Measurements from ENCODE around the gene SIMC1.
"Not testable (repeated sequence)": the region's sequence is repeated elsewhere in the genome, so short reads cannot be mapped to it uniquely, and the experiment has no call there.

The SIMC1 gene

GRCh38 chr5:176253370-176254065 is 15.3 kb downstream of the SIMC1 start:
- H3K4me1 ChIP-seq (ENCODE audit: insufficient read depth, low read length); H3K9ac ChIP-seq (ENCODE audit: low read length); H3K27me3 ChIP-seq (ENCODE audit: control insufficient read depth in 1 of 2, insufficient read depth in 2 of 2, low read length in 2 of 2); H3K27ac ChIP-seq (ENCODE audit: low read depth, low read length); H3K9me3 ChIP-seq (ENCODE audit: low read length); H3K36me3 ChIP-seq (ENCODE audit: insufficient read depth, low read length); H3K4me3 ChIP-seq (ENCODE audit: low read depth in 1 of 2, low read length in 2 of 2): not testable (repeated sequence)

DNA sequence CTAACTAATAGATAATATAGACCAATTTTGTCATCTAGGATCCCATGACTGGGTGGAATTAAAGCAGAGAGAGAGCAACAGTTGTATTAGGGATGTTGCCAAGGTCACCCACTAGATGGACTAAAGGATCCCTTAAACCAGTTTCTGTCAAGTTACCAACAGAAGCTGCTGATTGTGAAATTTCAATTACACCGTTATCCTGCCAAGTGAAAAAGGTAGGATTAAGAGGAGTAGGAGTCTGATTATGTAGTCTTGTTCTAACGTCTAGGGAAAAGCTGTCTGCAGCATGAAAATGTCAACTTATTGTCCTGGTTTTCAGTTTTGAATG is 15.8 kb downstream of the SIMC1 start:
- H3K4me3 ChIP-seq (ENCODE audit: low read depth in 1 of 2, low read length in 2 of 2); H3K9ac ChIP-seq (ENCODE audit: low read length); H3K4me1 ChIP-seq (ENCODE audit: insufficient read depth, low read length); H3K27me3 ChIP-seq (ENCODE audit: control insufficient read depth in 1 of 2, insufficient read depth in 2 of 2, low read length in 2 of 2); H3K36me3 ChIP-seq (ENCODE audit: insufficient read depth, low read length); H3K9me3 ChIP-seq (ENCODE audit: low read length); H3K27ac ChIP-seq (ENCODE audit: low read depth, low read length): not testable (repeated sequence)

DNA sequence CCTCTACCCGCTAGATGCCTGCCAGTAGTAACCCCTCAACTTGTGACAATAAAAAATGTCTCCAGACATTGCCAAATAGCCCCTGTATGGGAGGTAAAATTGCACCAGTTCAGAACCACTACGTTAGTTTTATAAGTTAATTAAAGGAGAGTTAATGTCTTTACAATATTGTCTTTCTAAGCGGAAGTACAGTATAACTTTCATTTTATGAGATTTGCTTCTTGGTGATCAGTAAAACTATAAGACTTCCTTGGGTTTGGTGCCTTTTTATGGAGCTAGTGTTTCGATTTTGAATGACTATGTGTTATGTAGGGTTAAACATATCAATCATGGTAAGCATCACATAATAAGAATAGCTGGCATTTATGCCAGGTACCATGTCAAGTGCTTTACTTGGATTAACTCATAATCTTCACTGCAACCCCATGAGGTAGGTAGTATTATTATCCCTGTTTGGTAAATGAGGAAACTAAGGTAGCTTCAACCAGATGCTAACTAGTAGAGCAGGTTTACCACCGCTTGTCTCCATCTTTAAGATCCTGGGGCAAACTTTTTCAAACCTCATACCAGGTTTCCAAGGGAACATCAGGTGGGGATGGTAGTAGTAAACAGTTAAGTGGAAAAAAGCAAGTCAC is 19.8 kb downstream of the SIMC1 start:
- H3K4me1 ChIP-seq (ENCODE audit: insufficient read depth, low read length); H3K36me3 ChIP-seq (ENCODE audit: insufficient read depth, low read length): not testable (repeated sequence)

DNA sequence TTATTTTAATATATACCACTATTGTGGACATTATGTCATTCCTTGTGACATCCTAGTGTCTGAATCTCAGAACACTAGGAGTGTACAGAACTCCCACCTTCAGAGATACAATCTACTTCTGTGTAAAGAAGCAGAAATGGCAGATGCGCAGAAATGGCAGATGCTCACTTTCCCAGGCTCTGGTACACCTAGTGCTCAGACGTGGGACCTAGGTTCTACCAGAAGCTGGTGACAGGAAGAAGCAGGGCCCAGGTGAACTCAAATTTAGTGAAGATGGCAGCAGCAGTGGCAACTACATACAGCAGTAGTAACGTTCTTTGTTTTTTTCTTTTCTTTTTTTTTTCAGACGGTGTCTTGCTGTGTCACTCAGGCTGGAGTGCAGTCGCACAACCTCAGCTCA is 22.5 kb downstream of the SIMC1 start:
- not testable (repeated sequence) for H3K4me3 ChIP-seq (ENCODE audit: low read depth in 1 of 2, low read length in 2 of 2); H3K36me3 ChIP-seq (ENCODE audit: insufficient read depth, low read length); H3K4me1 ChIP-seq (ENCODE audit: insufficient read depth, low read length); H3K27me3 ChIP-seq (ENCODE audit: control insufficient read depth in 1 of 2, insufficient read depth in 2 of 2, low read length in 2 of 2); H3K9me3 ChIP-seq (ENCODE audit: low read length); H3K27ac ChIP-seq (ENCODE audit: low read depth, low read length); H3K9ac ChIP-seq (ENCODE audit: low read length)

More for the DNA sequence above, 19.8 kb downstream of the SIMC1 start:
- not testable (repeated sequence) for H3K9me3 ChIP-seq (ENCODE audit: low read length); H3K27ac ChIP-seq (ENCODE audit: low read depth, low read length); H3K4me3 ChIP-seq (ENCODE audit: low read depth in 1 of 2, low read length in 2 of 2); H3K9ac ChIP-seq (ENCODE audit: low read length); H3K27me3 ChIP-seq (ENCODE audit: control insufficient read depth in 1 of 2, insufficient read depth in 2 of 2, low read length in 2 of 2)

DNA sequence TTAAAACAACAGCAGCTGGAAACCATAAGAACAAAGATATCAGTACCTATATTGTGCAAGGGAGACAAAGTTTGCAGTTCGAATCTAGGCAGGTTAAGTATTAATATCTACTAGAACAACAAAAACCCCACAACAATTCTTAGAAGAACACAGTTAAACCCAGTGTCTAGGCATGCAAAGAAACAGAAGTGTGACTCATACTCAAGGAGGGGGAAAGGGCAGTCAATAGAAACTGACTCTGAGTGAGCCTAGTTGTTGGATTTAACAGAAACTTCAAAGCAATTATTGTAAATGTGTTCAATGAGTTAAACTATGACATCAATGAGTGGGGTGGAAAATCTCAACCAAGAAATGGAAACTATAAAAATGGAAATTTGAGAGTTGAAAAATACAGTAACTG is 28.2 kb downstream of the SIMC1 start:
- not testable (repeated sequence) for H3K4me1 ChIP-seq (ENCODE audit: insufficient read depth, low read length); H3K4me3 ChIP-seq (ENCODE audit: low read depth in 1 of 2, low read length in 2 of 2); H3K36me3 ChIP-seq (ENCODE audit: insufficient read depth, low read length); H3K27me3 ChIP-seq (ENCODE audit: control insufficient read depth in 1 of 2, insufficient read depth in 2 of 2, low read length in 2 of 2); H3K9ac ChIP-seq (ENCODE audit: low read length); H3K27ac ChIP-seq (ENCODE audit: low read depth, low read length); H3K9me3 ChIP-seq (ENCODE audit: low read length)

DNA sequence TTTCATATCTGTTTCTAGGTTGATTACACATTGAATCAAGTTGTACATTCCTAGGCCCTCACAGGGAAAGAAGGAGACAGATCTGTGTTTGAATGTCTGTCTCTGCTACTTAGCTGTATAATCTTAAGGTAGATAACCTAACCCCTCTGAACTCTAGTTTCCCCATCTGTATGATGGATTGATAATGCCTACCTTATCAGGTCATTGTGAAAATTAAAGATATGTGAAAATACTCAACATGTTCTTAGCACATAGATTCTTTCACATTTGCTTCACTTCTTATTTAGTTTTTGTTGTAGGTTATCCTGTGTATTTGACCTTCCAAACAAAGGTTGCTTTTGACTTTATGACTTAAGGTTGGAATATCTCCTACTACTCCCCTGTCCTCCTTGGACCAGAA is 50.8 kb downstream of the SIMC1 start:
- not testable (repeated sequence) for H3K9me3 ChIP-seq (ENCODE audit: low read length); H3K9ac ChIP-seq (ENCODE audit: low read length); H3K27me3 ChIP-seq (ENCODE audit: control insufficient read depth in 1 of 2, insufficient read depth in 2 of 2, low read length in 2 of 2); H3K27ac ChIP-seq (ENCODE audit: low read depth, low read length); H3K36me3 ChIP-seq (ENCODE audit: insufficient read depth, low read length); H3K4me3 ChIP-seq (ENCODE audit: low read depth in 1 of 2, low read length in 2 of 2); H3K4me1 ChIP-seq (ENCODE audit: insufficient read depth, low read length)

DNA sequence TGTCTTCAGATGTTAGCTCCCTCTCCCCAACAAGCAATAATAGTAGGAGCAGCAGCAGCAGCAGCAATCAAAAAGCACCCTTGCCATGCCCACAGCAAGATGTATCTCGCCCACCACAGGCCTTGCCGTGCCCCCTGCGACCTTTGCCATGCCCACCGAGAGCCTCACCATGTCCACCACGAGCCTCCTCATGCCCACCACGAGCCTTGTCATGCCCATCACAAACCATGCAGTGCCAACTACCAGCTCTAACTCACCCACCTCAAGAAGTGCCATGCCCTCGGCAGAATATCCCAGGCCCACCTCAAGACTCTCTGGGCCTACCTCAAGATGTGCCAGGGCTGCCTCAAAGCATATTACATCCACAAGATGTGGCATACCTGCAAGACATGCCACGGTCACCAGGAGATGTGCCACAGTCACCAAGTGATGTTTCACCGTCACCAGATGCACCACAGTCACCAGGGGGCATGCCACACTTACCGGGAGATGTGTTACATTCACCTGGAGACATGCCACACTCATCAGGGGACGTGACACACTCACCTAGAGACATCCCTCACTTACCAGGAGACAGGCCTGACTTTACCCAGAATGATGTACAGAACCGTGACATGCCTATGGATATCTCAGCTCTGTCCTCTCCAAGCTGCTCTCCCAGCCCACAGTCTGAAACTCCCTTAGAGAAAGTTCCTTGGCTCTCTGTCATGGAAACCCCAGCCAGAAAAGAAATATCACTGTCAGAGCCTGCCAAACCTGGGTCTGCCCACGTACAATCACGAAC is 52.0 kb downstream of the SIMC1 start:
- not testable (repeated sequence) for H3K4me3 ChIP-seq (ENCODE audit: low read depth in 1 of 2, low read length in 2 of 2); H3K27ac ChIP-seq (ENCODE audit: low read depth, low read length); H3K36me3 ChIP-seq (ENCODE audit: insufficient read depth, low read length); H3K9ac ChIP-seq (ENCODE audit: low read length); H3K27me3 ChIP-seq (ENCODE audit: control insufficient read depth in 1 of 2, insufficient read depth in 2 of 2, low read length in 2 of 2); H3K4me1 ChIP-seq (ENCODE audit: insufficient read depth, low read length); H3K9me3 ChIP-seq (ENCODE audit: low read length)

- H3K36me3 ChIP-seq (ENCODE audit: insufficient read depth, low read length); H3K27ac ChIP-seq (ENCODE audit: low read depth, low read length); H3K4me3 ChIP-seq (ENCODE audit: low read depth in 1 of 2, low read length in 2 of 2); H3K9ac ChIP-seq (ENCODE audit: low read length); H3K27me3 ChIP-seq (ENCODE audit: control insufficient read depth in 1 of 2, insufficient read depth in 2 of 2, low read length in 2 of 2); H3K4me1 ChIP-seq (ENCODE audit: insufficient read depth, low read length); H3K9me3 ChIP-seq (ENCODE audit: low read length): not testable (repeated sequence)
Observed at GRCh38 chr5:176305356-176305755, 67.1 kb downstream of the SIMC1 start.

GRCh38 chr5:176317534-176318374 is 79.5 kb downstream of the SIMC1 start:
- Histone ChIP-seq H3K36me3 (ENCODE audit: insufficient read depth, low read length) (peaks cover 11% of the 10 kb centered on the region), H3K27me3 (ENCODE audit: control insufficient read depth in 1 of 2, insufficient read depth in 2 of 2, low read length in 2 of 2) (no peaks in the 10 kb centered on the region), H3K27ac (ENCODE audit: low read depth, low read length) (no peak overlapping the region), H3K9me3 (ENCODE audit: low read length) (no peaks in the 10 kb centered on the region), H3K4me1 (ENCODE audit: insufficient read depth, low read length) (no peaks in the 10 kb centered on the region), H3K9ac (ENCODE audit: low read length) (no peak overlapping the region), H3K4me3 (ENCODE audit: low read depth in 1 of 2, low read length in 2 of 2) (no peak overlapping the region)

- peaks cover 9% of the 10 kb centered on the region for H3K36me3 ChIP-seq (ENCODE audit: insufficient read depth, low read length)
- no peak overlapping the region for H3K27ac ChIP-seq (ENCODE audit: low read depth, low read length)
Observed at GRCh38 chr5:176319827-176320554, 81.8 kb downstream of the SIMC1 start.

DNA sequence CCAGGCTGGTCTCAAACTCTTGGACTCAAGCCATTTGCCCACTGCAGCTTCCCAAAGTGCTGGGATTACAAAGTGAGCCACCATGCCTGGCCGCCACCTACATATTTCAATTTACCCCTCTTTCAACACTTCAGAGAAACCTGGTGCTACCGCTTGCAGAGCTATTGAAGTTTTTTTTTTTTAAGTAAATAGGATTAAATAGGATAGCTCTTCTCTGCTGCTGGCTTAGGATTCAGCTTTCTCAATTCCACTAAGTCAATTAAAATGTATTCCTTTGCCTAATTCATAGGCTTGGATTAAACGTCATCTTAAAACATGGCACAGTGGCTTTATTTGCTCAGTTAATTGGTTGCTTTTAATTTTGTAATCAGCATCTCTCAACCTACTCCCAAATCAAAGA is 82.4 kb downstream of the SIMC1 start:
- Histone ChIP-seq H3K27ac (ENCODE audit: low read depth, low read length) (no peak overlapping the region), H3K9ac (ENCODE audit: low read length) (no peak overlapping the region), H3K36me3 (ENCODE audit: insufficient read depth, low read length) (peaks cover 9% of the 10 kb centered on the region), H3K9me3 (ENCODE audit: low read length) (no peaks in the 10 kb centered on the region), H3K27me3 (ENCODE audit: control insufficient read depth in 1 of 2, insufficient read depth in 2 of 2, low read length in 2 of 2) (no peaks in the 10 kb centered on the region), H3K4me1 (ENCODE audit: insufficient read depth, low read length) (no peaks in the 10 kb centered on the region), H3K4me3 (ENCODE audit: low read depth in 1 of 2, low read length in 2 of 2) (no peak overlapping the region)

More at GRCh38 chr5:176319827-176320554, 81.8 kb downstream of the SIMC1 start:
- no peaks in the 10 kb centered on the region for H3K9me3 ChIP-seq (ENCODE audit: low read length)
- no peaks in the 10 kb centered on the region for H3K27me3 ChIP-seq (ENCODE audit: control insufficient read depth in 1 of 2, insufficient read depth in 2 of 2, low read length in 2 of 2)
- H3K9ac ChIP-seq (ENCODE audit: low read length): no peak overlapping the region
- no peaks in the 10 kb centered on the region for H3K4me1 ChIP-seq (ENCODE audit: insufficient read depth, low read length)
- H3K4me3 ChIP-seq (ENCODE audit: low read depth in 1 of 2, low read length in 2 of 2): no peak overlapping the region

Data from muscle layer of colon (tissue), 2 donors.